ENCODE data around the gene CEP192.
"Not testable (repeated sequence)": the region's sequence is repeated elsewhere in the genome, so short reads cannot be mapped to it uniquely, and the experiment has no call there.

Gene CEP192, protein sequence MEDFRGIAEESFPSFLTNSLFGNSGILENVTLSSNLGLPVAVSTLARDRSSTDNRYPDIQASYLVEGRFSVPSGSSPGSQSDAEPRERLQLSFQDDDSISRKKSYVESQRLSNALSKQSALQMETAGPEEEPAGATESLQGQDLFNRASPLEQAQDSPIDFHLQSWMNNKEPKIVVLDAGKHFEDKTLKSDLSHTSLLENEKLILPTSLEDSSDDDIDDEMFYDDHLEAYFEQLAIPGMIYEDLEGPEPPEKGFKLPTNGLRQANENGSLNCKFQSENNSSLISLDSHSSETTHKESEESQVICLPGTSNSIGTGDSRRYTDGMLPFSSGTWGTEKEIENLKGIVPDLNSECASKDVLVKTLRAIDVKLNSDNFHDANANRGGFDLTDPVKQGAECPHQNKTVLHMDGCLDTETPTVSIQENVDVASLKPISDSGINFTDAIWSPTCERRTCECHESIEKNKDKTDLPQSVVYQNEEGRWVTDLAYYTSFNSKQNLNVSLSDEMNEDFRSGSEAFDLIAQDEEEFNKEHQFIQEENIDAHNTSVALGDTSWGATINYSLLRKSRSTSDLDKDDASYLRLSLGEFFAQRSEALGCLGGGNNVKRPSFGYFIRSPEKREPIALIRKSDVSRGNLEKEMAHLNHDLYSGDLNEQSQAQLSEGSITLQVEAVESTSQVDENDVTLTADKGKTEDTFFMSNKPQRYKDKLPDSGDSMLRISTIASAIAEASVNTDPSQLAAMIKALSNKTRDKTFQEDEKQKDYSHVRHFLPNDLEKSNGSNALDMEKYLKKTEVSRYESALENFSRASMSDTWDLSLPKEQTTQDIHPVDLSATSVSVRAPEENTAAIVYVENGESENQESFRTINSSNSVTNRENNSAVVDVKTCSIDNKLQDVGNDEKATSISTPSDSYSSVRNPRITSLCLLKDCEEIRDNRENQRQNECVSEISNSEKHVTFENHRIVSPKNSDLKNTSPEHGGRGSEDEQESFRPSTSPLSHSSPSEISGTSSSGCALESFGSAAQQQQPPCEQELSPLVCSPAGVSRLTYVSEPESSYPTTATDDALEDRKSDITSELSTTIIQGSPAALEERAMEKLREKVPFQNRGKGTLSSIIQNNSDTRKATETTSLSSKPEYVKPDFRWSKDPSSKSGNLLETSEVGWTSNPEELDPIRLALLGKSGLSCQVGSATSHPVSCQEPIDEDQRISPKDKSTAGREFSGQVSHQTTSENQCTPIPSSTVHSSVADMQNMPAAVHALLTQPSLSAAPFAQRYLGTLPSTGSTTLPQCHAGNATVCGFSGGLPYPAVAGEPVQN (N-terminal part only)

DNA sequence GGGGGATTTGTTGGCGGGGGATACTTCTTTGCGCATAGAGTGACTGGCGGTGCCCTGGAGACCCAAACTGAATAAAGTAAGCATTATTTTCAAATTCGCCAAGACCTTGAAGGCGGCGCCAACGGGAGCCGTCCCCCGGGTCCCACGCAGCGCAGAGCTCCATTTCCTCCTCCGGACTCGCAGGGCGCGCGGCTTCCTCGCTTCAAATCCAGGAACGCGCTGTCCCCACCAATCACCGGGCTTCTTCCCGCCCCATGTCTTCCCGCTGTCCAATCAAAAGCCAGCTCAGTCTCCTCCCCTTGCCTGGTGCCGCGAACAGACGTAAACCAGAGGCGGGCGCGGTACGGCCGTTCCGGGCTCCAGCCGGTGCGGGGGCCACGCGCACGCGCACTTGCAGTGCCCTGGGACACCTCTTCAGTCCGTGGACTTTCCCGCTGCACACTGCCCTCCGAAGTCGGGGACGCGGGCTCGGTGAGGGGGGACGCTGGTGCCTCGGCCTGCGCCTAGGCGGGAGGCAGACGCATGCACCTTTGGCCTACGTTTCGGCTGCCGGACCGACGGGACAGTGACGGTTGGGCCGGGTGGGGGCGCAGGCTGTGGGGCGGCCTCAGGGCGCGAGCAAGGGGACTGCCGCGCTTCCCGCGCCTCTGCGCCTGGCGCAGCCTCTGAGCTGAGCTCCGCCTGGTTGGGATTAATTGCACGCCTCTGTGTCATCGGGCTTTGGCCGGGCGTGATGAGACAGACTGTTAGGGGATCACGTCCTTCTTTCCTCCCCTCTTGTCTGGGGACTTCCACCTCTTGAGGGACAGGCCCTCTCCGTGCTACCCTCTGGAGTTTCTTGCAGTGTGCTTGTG is at the start of gene CEP192:
Gene CEP192 (plus strand): TSS at position 396 of the 854 bp plus-strand sequence. CDS start 8,063 bp downstream, outside the sequence.
- DNase-seq: peak; percentile 94

GRCh38 chr18:12943215-12943614 is 47.9 kb upstream of the CEP192 start:
- no peak for DNase-seq

DNA sequence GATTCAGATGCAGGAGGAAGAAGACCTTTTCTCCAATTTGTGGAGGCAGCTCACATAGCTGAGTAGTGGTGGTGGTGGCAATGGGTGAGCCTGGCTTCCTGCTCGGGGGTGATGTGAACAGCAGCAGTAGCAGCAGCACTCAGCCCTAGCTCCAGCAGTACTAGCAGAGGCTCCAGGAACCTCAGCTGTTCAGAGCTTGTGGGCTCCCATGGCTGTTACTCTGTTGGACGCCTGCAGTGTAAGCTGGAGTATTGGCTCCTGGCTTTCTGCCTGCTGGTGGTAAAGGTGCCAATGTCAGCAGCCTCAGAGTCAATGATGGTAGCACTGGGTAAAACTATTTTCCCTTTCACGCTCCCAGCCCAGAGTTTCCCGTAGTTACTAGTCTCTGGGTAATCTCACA is 46.5 kb upstream of the CEP192 start:
- no peak for DNase-seq

GRCh38 chr18:12946549-12947284 is 44.4 kb upstream of the CEP192 start:
- DNase-seq: no peak

- peak; percentile 96 for DNase-seq
These were observed 43.7 kb upstream of the CEP192 start, which contains the start of gene SEH1L for GRCh38 chr18:12947285-12948049. Gene SEH1L (plus strand): TSS chr18:12948011. CDS start chr18:12948122, 111 bp downstream.

GRCh38 chr18:12948050-12948804 is 42.9 kb upstream of the CEP192 start:
- peak; percentile 93 for DNase-seq

GRCh38 chr18:12958478-12958877 is 32.7 kb upstream of the CEP192 start:
- no peak for DNase-seq

DNA sequence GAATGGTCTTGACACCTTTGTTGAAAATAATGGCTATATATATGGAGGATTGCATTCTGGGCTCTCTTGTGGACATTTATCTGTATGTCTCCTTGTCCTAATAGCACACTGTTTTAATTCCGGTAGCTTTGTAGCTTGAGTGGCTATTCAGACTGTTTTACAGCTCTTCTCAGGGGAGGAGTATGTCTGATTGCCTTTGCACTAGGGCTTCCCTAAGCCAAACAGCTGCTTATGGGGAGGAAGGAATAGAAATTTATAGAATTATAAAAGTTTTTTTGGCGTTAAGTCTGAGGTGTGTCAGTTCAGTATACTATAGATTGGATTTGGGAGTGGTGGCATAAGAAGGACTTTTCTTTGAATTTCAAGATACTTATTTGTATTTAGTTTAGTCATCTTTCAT is 30.8 kb upstream of the CEP192 start:
- no peak for DNase-seq

- no peak for DNase-seq
These were observed 30.2 kb upstream of the CEP192 start for GRCh38 chr18:12960853-12961397.

- no peak for DNase-seq
These were observed 28.1 kb upstream of the CEP192 start for GRCh38 chr18:12963069-12963468.

- DNase-seq: no peak
These were observed 23.0 kb upstream of the CEP192 start for GRCh38 chr18:12968115-12968514.

DNA sequence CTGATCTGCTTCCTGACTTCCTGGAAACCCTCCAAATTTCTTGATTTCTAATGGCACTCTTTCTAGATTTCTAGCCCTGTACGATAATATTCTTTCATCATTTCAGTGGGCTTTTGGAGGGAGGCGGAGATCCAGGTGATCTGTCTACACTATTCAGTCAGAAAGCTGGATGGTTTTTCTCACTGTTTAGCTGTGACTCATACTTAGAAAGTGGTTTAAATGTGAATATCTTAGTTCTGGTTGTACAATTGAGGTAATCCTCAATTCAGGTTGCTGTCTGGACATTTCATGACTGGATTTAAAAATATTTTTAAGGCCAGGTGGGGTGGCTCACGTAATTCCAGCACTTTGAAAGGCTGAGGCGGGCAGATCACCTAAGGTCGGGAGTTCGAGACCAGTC is 22.5 kb upstream of the CEP192 start:
- DNase-seq: no peak

GRCh38 chr18:12973562-12974213 is 17.5 kb upstream of the CEP192 start:
- no peak for DNase-seq

- no peak for DNase-seq
These were observed 15.7 kb upstream of the CEP192 start for GRCh38 chr18:12975488-12975887.

DNA sequence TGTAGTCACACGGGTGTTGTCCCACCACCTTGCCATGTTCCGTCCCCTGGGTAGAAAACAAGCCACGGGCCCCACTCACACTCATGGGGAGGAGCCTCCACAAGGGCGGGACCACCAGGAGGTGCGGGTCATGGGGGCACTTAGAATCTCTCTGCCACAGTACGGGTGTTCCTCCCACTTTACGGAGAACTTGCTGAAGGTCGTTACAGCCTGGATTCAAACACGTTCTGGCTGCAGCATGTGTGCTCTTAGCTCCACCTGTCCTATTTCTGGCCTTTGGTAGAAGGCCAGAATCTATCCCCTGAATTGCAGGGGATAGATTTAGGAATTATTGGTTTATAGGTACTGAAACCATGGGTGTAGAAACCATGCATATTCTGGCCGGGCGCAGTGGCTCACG is 14.9 kb upstream of the CEP192 start:
- DNase-seq: no peak

DNA sequence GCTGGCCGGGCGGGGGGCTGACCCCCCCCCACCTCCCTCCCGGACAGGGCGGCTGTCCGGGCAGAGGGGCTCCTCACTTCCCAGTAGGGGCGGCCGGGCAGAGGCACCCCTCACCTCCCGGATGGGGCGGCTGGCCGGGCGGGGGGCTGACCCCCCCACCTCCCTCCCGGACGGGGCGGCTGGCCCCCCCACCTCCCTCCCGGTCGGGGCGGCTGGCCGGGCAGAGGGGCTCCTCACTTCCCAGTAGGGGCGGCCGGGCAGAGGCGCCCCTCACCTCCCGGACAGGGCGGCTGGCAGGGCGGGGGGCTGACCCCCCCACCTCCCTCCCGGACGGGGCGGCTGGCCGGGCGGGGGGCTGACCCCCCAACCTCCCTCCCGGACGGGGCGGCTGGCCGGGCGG is 11.1 kb upstream of the CEP192 start:
- not testable (repeated sequence) for DNase-seq

GRCh38 chr18:12989397-12990122 is 1.6 kb upstream of the CEP192 start:
- DNase-seq: no peak

DNA sequence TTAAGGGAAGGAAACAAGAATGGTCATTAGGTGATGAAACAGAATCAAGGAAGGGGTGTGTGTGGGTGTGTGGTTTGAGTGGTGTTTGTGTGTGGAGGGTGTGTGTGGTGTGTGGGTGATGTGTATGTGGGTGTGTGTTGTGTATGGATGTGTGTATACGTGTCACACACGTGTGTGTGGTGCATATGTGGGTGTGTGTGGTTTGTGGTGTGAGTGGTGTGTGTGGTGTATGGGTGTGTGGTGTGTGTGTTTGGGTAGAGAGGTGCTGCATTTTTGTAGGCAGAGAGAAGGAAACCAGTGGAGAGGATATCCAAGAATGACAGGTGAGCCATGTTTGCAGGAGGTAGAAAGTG is 1.1 kb upstream of the CEP192 start:
- DNase-seq: no peak
